HG02885 (cell line): ENCODE data around the gene ZNF786.
"Not testable (repeated sequence)": the region's sequence is repeated elsewhere in the genome, so short reads cannot be mapped to it uniquely, and the experiment has no call there.

Experiments
- ATAC-seq: cut with Tn5 transposase; IDR thresholded peaks from one replicate; pipeline ENCODE4 v1.9.1; 2021; ENCODE audit warnings: mild to moderate bottlenecking; ENCODE audit not compliant: unreplicated experiment, poor library complexity

Gene ZNF786

GRCh38 chr7:149085866-149086265 is 4.7 kb downstream of the ZNF786 start:
- no peak for ATAC-seq

- no peak for ATAC-seq
Measured at GRCh38 chr7:149084407-149084806, 6.1 kb downstream of the ZNF786 start.

GRCh38 chr7:149081914-149082313 is 8.6 kb downstream of the ZNF786 start:
- ATAC-seq: no peak

- ATAC-seq: no peak
Measured at GRCh38 chr7:149077594-149077993, 12.9 kb downstream of the ZNF786 start.

- ATAC-seq: no peak
Measured at GRCh38 chr7:149075286-149075685, 15.2 kb downstream of the ZNF786 start.

- no peak for ATAC-seq
Measured at GRCh38 chr7:149074116-149074885, 16.2 kb downstream of the ZNF786 start.

- no peak for ATAC-seq
Measured at GRCh38 chr7:149072438-149072775, 18.1 kb downstream of the ZNF786 start.

- ATAC-seq: no peak
Measured at GRCh38 chr7:149071641-149072437, 18.7 kb downstream of the ZNF786 start.

- ATAC-seq: no peak
Measured at GRCh38 chr7:149071182-149071635, 19.3 kb downstream of the ZNF786 start.

- ATAC-seq: no peak
Measured at GRCh38 chr7:149070372-149071125, 20.0 kb downstream of the ZNF786 start.

GRCh38 chr7:149067869-149068268 is 22.6 kb downstream of the ZNF786 start:
- ATAC-seq: no peak

GRCh38 chr7:149063476-149063875 is 27.0 kb downstream of the ZNF786 start:
- ATAC-seq: no peak

GRCh38 chr7:149062217-149062899 is 28.2 kb downstream of the ZNF786 start:
- ATAC-seq: not testable (repeated sequence)

- no peak for ATAC-seq
Measured at GRCh38 chr7:149060156-149060555, 30.4 kb downstream of the ZNF786 start.

GRCh38 chr7:149053885-149054284 is 36.6 kb downstream of the ZNF786 start:
- ATAC-seq: no peak

- no peak for ATAC-seq
Measured at GRCh38 chr7:149053384-149053783, 37.1 kb downstream of the ZNF786 start.

GRCh38 chr7:149050941-149051340 is 39.6 kb downstream of the ZNF786 start:
- no peak for ATAC-seq

- no peak for ATAC-seq
Measured at GRCh38 chr7:149048805-149049204, 41.7 kb downstream of the ZNF786 start.

GRCh38 chr7:149046416-149046815 is 44.1 kb downstream of the ZNF786 start:
- no peak for ATAC-seq

GRCh38 chr7:149043936-149044335 is 46.6 kb downstream of the ZNF786 start:
- ATAC-seq: no peak
